Testis (tissue), 3 donors: ENCODE results near the gene DPH6. TPM values are rescaled to one million over a fixed set of nuclear protein-coding genes. Genes with fewer than 3 reads are reported as not detected.

ENCODE experiments used
- DNase-seq: peaks from one replicate; pipeline ENCODE4 v3.0.0-alpha.2; 2019
- H3K27ac ChIP-seq, 2 donors: fragments of 200-600 bp; sonication (generic); one replicate each; pipeline ENCODE4 v1.5.1; 2019
- H3K27me3 ChIP-seq: fragments of 200-600 bp; sonication (generic); one replicate; pipeline ENCODE4 v1.5.1; 2019
- H3K36me3 ChIP-seq: fragments of 200-600 bp; sonication (generic); one replicate; pipeline ENCODE4 v1.5.1; 2017; ENCODE audit warnings: low read depth; ENCODE audit errors: missing control alignments
- H3K4me1 ChIP-seq: fragments of 200-600 bp; sonication (generic); one replicate; pipeline ENCODE4 v1.5.1; 2019
- H3K4me3 ChIP-seq, 2 donors: fragments of 200-600 bp; sonication (generic); one replicate each; pipeline ENCODE4 v1.5.1; 2017 to 2019
- H3K9me3 ChIP-seq: fragments of 200-600 bp; sonication (generic); one replicate; pipeline ENCODE4 v1.5.1; 2017
- CTCF ChIP-seq, 3 experiments: fragments of 450-650 bp in 2 of 3; fragments of 200-600 bp in 1 of 3; sonication (generic) in 1 of 3; IDR thresholded peaks; one replicate each; pipeline ENCODE4 v1.5.1; 2016 to 2019; ENCODE audit warnings: antibody characterized with exemption in 3 of 3, mild to moderate bottlenecking in 2 of 3, moderate library complexity in 1 of 3
- POLR2A ChIP-seq: fragments of 450-650 bp; IDR thresholded peaks from one replicate; pipeline ENCODE4 v1.6.1; 2017; ENCODE audit warnings: antibody characterized with exemption, mild to moderate bottlenecking, moderate library complexity
- WGBS, 2 donors: methylation state at CpG; one replicate each; pipeline ENCODE4 v1.1.5; 2018; 5-methylcytosine and 5-hydroxymethylcytosine counted together
- intact Hi-C: fragments of 100-400 bp; cut with DNase I; formaldehyde crosslinking; loops from one replicate; pipeline ENCODE4 v1.15.1; 2023; ENCODE audit warnings: low total_unique reads
- polyA plus RNA-seq: library from polyadenylated mRNA; stranded (reverse); fragments of 350-450 nt; fragmentation: Illumina TruSeq; extraction: RNeasy Lipid Tissue Mini Kit (QIAGEN cat#74804); gene quantifications from one replicate; pipeline ENCODE4 v1.2.3, GENCODE V29; 2014; ENCODE audit warnings: low read depth, low replicate concordance; ENCODE audit not compliant: insufficient read depth
- total RNA-seq, 2 donors: library from RNA; depleted of rRNA; stranded (reverse); fragments of >200 nt; gene quantifications; one replicate each; pipeline ENCODE4 v1.2.3, GENCODE V29; 2016

The DPH6 gene
- total and polyA plus RNA-seq, 3 donors from 2014 or later: 11.6 to 37.2 (median 30.8) TPM

- H3K27ac ChIP-seq: no peak overlapping the region
- no peaks in the 10 kb centered on the region for H3K36me3 ChIP-seq
- 93 to 96% methylated on average over 4 of the region's 4 CpGs for WGBS, 2 donors
- H3K4me3 ChIP-seq: no peak overlapping the region
- intact Hi-C loops: no loop called here
- H3K27me3 ChIP-seq: no peaks in the 10 kb centered on the region
- TF ChIP-seq POLR2A (no peak), CTCF (IDR thresholded peaks at IDR 0.05) (no peak)
- H3K9me3 ChIP-seq: no peaks in the 10 kb centered on the region
- DNase-seq: no peak
- H3K4me1 ChIP-seq: no peaks in the 10 kb centered on the region
Observed at GRCh38 chr15:35499723-35500122, 46.2 kb downstream of the DPH6 start.

DNA sequence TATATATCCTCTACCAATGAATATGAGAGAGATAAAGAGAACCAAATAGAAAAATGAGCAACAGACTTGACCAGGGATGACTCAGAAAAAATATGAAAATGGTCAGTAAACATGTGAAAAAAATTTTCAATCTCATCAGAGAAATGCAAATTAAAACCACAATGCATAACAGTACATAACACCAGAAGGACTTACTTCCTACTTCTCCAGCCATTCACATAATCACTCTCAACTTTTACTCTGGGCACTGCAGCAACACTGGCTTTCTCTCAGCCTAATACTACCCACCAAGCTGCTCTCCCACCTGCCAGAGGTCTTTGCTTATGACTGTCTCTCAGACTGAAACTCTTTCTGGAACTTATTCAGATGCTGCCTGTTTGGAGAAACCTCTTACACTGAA is 49.4 kb downstream of the DPH6 start:
- H3K27ac ChIP-seq: no peak overlapping the region
- H3K4me3 ChIP-seq: no peak overlapping the region
- no peaks in the 10 kb centered on the region for H3K9me3 ChIP-seq
- no peaks in the 10 kb centered on the region for H3K36me3 ChIP-seq
- no peak for DNase-seq
- no peaks in the 10 kb centered on the region for H3K27me3 ChIP-seq
- no peak for TF ChIP-seq CTCF (IDR thresholded peaks at IDR 0.05)
- no peak for TF ChIP-seq POLR2A
- H3K4me1 ChIP-seq: no peaks in the 10 kb centered on the region
- intact Hi-C loops: no loop called here

DNA sequence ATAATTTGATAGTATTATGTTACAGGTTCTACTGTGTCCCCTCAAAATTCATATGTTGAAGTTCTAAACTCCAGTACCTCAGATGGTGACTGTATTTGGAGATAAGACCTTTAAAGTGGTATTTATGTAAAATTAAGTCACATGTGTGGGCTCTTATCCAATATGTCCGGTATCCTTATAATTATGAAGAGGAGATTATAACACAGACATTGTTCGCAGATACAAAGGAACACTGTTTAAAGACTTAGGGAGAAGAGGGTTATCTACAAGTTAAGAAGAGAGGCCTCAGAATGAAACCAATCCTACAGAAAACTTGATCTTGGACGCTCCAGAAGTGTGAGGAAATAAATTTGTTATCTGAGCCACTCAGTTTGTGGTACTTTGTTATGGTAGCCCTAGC is 50.9 kb downstream of the DPH6 start:
- WGBS, 2 donors: 54 to 74% methylated on average over 3 of the region's 3 CpGs
- TF ChIP-seq CTCF (IDR thresholded peaks at IDR 0.05) (no peak), POLR2A (no peak)
- H3K27ac ChIP-seq: no peak overlapping the region
- no peak for DNase-seq
- no peaks in the 10 kb centered on the region for H3K9me3 ChIP-seq
- intact Hi-C loops: no loop called here
- H3K4me1 ChIP-seq: no peaks in the 10 kb centered on the region
- H3K4me3 ChIP-seq: no peak overlapping the region
- no peaks in the 10 kb centered on the region for H3K27me3 ChIP-seq
- no peaks in the 10 kb centered on the region for H3K36me3 ChIP-seq

DNA sequence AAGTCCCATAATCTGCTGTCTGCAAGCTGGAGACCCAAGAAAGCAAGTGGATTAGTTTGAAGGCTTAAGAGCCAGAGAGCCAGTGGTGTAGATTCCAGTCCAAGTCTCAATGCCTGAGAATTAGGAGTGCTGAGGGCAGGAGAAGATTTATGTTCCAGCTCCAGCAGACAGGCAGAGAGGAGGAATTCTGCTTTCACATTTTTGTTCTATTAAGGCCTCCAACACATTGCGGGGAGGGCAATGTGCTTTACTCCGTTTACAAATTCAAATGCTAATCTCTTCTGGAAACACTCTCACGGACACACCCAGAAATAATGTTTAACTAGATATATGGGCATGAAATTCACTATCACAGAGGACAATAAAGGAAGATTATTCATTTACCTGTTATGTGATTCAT is 54.0 kb downstream of the DPH6 start:
- TF ChIP-seq CTCF (IDR thresholded peaks at IDR 0.05): no peak
- no peak for TF ChIP-seq POLR2A
- no peaks in the 10 kb centered on the region for H3K4me1 ChIP-seq
- H3K9me3 ChIP-seq: no peaks in the 10 kb centered on the region
- no peak overlapping the region for H3K4me3 ChIP-seq
- no peak for DNase-seq
- intact Hi-C loops: no loop called here
- H3K36me3 ChIP-seq: no peaks in the 10 kb centered on the region
- 83 to 86% methylated on average over 3 of the region's 3 CpGs for WGBS, 2 donors
- no peak overlapping the region for H3K27ac ChIP-seq
- no peaks in the 10 kb centered on the region for H3K27me3 ChIP-seq

DNA sequence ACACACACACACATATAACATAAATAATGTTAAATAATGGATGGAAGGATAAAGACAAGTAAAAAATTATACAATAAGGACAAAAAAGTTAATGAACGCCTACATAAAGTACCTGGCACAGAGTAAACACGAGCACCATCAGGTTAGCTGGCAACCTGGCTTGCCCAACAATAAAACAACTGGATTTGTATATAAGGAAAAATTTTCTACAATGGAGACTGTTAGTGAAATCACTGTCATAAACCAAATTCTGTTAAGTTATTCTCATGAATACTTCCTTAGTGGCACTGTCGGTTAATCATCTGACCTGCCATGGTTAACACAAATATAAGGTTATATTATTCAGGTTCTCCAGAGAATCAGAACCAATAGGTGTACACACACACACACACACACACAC is 54.8 kb downstream of the DPH6 start:
- H3K27me3 ChIP-seq: no peaks in the 10 kb centered on the region
- H3K36me3 ChIP-seq: no peaks in the 10 kb centered on the region
- no peak overlapping the region for H3K27ac ChIP-seq
- TF ChIP-seq POLR2A (no peak), CTCF (IDR thresholded peaks at IDR 0.05) (no peak)
- intact Hi-C loops: no loop called here
- H3K4me1 ChIP-seq: no peaks in the 10 kb centered on the region
- H3K9me3 ChIP-seq: no peaks in the 10 kb centered on the region
- WGBS, 2 donors: 98 to 100% methylated on average over 3 of the region's 3 CpGs
- DNase-seq: no peak
- H3K4me3 ChIP-seq: no peak overlapping the region
